ENCODE data around the gene TACSTD2. TPM values are rescaled to one million over a fixed set of nuclear protein-coding genes. Genes with fewer than 3 reads are reported as not detected.
"Not testable (repeated sequence)": the region's sequence is repeated elsewhere in the genome, so short reads cannot be mapped to it uniquely, and the experiment has no call there.

The TACSTD2 gene, protein sequence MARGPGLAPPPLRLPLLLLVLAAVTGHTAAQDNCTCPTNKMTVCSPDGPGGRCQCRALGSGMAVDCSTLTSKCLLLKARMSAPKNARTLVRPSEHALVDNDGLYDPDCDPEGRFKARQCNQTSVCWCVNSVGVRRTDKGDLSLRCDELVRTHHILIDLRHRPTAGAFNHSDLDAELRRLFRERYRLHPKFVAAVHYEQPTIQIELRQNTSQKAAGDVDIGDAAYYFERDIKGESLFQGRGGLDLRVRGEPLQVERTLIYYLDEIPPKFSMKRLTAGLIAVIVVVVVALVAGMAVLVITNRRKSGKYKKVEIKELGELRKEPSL
- 0.52 TPM for total RNA-seq

DNA sequence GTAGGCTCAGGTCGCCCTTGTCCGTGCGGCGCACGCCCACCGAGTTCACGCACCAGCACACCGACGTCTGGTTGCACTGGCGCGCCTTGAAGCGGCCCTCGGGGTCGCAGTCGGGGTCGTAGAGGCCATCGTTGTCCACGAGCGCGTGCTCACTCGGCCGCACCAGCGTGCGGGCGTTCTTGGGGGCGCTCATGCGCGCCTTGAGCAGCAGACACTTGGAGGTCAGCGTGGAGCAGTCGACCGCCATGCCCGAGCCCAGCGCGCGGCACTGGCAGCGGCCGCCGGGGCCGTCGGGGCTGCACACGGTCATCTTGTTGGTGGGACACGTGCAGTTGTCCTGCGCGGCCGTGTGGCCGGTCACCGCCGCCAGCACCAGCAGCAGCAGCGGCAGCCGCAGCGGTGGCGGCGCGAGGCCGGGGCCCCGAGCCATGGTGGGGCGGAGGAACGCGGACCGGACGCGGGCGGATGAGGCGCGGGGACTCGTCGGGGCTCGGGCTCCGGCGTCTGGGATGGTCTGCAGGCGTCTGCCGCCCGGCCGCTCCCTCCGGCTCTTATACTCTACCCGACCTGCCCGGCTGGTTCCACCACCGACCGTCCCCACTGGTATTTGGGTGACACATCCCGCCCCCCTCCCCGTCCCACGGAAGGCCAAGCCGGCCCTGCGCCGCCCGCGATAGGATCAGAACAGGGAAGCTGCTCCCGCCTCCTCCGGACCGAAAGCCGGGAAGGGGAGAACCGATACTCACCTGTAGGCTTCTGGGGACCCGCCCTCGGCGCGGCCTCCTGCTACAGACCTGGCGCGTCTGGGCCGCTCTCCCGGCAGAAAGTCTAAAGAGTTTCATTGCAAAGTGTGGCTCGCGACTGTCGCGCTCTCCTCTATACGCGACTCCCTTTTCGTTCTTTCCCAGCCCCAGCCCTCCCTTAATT is at the start of gene TACSTD2:
Gene TACSTD2, minus strand, starts transcription at position 526 of the 927 bp plus-strand sequence. Its CDS starts 96 bp downstream, at position 430.
- Histone ChIP-seq H3K36me3 (ENCODE audit: control insufficient read depth in 3 of 3, insufficient read depth in 3 of 3, low read length in 3 of 3) (no peaks in the 10 kb centered on the region), H3K27ac (ENCODE audit: low read depth, low read length) (no peak within 1 kb of the TSS), H3K9ac (ENCODE audit: low read depth in 1 of 3, low read length in 3 of 3) (no peak within 1 kb of the TSS), H3K4me1 (ENCODE audit: control insufficient read depth in 3 of 3, insufficient read depth in 3 of 3, low read length in 3 of 3) (peaks cover 0 to 8% (median 4%) of the 10 kb centered on the region in 3 donors), H3K9me3 (ENCODE audit: control insufficient read depth in 3 of 3, low read length in 3 of 3) (no peaks in the 10 kb centered on the region), H3K4me3 (ENCODE audit: low read length in 3 of 3) (peak within 1 kb of the TSS; percentile 30 to 54 (median 44)), H3K27me3 (ENCODE audit: control insufficient read depth in 3 of 3, insufficient read depth in 3 of 3, low read length in 3 of 3) (peaks cover 27 to 38% (median 38%) of the 10 kb centered on the region in 3 donors)

DNA sequence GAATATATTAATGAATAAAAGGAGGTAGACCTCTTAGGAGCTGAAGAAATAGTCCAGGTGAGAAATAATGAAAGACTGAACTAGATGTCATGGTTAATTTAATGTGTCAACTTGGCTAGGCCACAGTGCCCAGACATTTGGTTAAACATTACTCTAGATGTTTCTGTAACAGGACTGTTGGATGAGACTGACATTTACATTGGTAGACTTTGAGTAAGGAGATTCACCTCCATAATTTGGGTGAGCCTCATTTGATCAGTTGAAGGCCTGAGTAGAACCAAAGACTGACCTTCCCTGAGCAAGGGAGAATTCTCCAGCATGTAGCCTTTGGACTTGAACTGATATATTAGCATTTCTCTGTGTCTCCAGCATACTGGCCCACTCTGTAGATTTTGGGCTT is 49.2 kb upstream of the TACSTD2 start:
- Histone ChIP-seq H3K9me3 (ENCODE audit: control insufficient read depth in 3 of 3, low read length in 3 of 3) (no peaks in the 10 kb centered on the region), H3K27me3 (ENCODE audit: control insufficient read depth in 3 of 3, insufficient read depth in 3 of 3, low read length in 3 of 3) (no peaks in the 10 kb centered on the region), H3K27ac (ENCODE audit: low read depth, low read length) (no peak overlapping the region), H3K9ac (ENCODE audit: low read depth in 1 of 3, low read length in 3 of 3) (no peak overlapping the region), H3K4me1 (ENCODE audit: control insufficient read depth in 3 of 3, insufficient read depth in 3 of 3, low read length in 3 of 3) (no peaks in the 10 kb centered on the region), H3K4me3 (ENCODE audit: low read length in 3 of 3) (no peak overlapping the region), H3K36me3 (ENCODE audit: control insufficient read depth in 3 of 3, insufficient read depth in 3 of 3, low read length in 3 of 3) (no peaks in the 10 kb centered on the region)

DNA sequence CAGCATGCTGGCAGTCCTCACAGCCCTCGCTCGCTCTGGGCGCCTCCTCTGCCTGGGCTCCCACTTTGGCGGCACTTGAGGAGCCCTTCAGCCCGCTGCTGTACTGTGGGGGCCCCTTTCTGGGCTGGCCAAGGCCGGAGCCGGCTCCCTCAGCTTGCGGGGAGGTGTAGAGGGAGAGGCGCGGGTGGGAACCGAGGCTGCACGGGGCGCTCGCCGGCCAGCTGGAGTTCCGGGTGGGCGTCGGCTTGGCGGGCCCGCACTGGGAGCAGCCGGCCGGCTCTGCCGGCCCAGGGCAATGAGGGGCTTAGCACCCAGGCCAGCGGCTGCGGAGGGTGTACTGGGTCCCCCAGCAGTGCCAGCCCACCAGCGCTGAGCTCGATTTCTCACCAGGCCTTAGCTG is 46.2 kb upstream of the TACSTD2 start:
- H3K27ac ChIP-seq (ENCODE audit: low read depth, low read length); H3K27me3 ChIP-seq (ENCODE audit: control insufficient read depth in 3 of 3, insufficient read depth in 3 of 3, low read length in 3 of 3); H3K4me3 ChIP-seq (ENCODE audit: low read length in 3 of 3); H3K9me3 ChIP-seq (ENCODE audit: control insufficient read depth in 3 of 3, low read length in 3 of 3); H3K9ac ChIP-seq (ENCODE audit: low read depth in 1 of 3, low read length in 3 of 3); H3K36me3 ChIP-seq (ENCODE audit: control insufficient read depth in 3 of 3, insufficient read depth in 3 of 3, low read length in 3 of 3): not testable (repeated sequence)
- H3K4me1 ChIP-seq (ENCODE audit: control insufficient read depth in 3 of 3, insufficient read depth in 3 of 3, low read length in 3 of 3) = peaks cover 13 to 16% (median 15%) of the 10 kb centered on the region in 3 donors

DNA sequence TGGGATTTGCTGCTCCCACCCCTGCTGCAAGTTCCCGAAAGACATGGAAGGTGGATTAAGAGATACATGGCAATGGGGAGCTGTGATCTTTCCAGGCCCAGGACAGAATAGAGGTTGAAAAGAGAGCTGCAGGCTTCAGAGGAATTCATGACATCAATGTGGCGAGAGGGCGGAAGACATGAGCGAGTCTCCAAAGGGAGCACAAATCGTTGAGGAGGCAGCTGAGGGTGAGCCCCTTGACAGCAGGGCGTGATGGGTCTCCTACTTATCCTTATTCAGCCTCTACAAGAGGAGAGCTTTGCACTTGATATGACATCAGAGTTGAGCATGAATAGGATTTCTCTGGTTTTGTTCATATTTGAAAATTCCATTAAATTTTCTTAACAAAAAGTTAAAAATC is 45.5 kb upstream of the TACSTD2 start:
- no peaks in the 10 kb centered on the region for H3K9me3 ChIP-seq (ENCODE audit: control insufficient read depth in 3 of 3, low read length in 3 of 3)
- H3K4me1 ChIP-seq (ENCODE audit: control insufficient read depth in 3 of 3, insufficient read depth in 3 of 3, low read length in 3 of 3) = peaks cover 14 to 22% (median 15%) of the 10 kb centered on the region in 3 donors
- H3K4me3 ChIP-seq (ENCODE audit: low read length in 3 of 3) = no peak overlapping the region
- no peaks in the 10 kb centered on the region for H3K27me3 ChIP-seq (ENCODE audit: control insufficient read depth in 3 of 3, insufficient read depth in 3 of 3, low read length in 3 of 3)
- no peak overlapping the region for H3K9ac ChIP-seq (ENCODE audit: low read depth in 1 of 3, low read length in 3 of 3)
- no peaks in the 10 kb centered on the region for H3K36me3 ChIP-seq (ENCODE audit: control insufficient read depth in 3 of 3, insufficient read depth in 3 of 3, low read length in 3 of 3)
- H3K27ac ChIP-seq (ENCODE audit: low read depth, low read length) = no peak overlapping the region

DNA sequence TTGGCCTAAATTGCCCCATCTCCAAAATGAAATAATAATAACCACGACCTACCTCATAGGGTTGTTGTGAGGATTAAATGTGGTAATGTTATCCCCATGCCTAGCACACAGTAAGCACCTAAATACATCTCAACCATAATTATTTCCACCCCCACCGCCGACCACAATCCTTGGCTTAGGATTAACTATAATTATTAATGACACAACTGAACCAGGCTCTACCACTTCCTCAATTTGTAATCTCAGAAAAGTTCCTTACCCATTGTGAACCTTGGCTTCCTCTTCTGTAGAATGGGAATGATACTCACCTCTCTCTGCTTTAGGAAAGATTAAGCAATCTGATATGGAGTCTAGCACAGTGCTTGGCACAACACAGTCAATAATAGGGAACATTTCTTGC is 44.3 kb upstream of the TACSTD2 start:
- Histone ChIP-seq H3K9ac (ENCODE audit: low read depth in 1 of 3, low read length in 3 of 3) (no peak overlapping the region), H3K27me3 (ENCODE audit: control insufficient read depth in 3 of 3, insufficient read depth in 3 of 3, low read length in 3 of 3) (no peaks in the 10 kb centered on the region), H3K4me3 (ENCODE audit: low read length in 3 of 3) (no peak overlapping the region), H3K4me1 (ENCODE audit: control insufficient read depth in 3 of 3, insufficient read depth in 3 of 3, low read length in 3 of 3) (peaks cover 14 to 22% (median 15%) of the 10 kb centered on the region in 3 donors), H3K9me3 (ENCODE audit: control insufficient read depth in 3 of 3, low read length in 3 of 3) (no peaks in the 10 kb centered on the region), H3K36me3 (ENCODE audit: control insufficient read depth in 3 of 3, insufficient read depth in 3 of 3, low read length in 3 of 3) (no peaks in the 10 kb centered on the region), H3K27ac (ENCODE audit: low read depth, low read length) (no peak overlapping the region)

DNA sequence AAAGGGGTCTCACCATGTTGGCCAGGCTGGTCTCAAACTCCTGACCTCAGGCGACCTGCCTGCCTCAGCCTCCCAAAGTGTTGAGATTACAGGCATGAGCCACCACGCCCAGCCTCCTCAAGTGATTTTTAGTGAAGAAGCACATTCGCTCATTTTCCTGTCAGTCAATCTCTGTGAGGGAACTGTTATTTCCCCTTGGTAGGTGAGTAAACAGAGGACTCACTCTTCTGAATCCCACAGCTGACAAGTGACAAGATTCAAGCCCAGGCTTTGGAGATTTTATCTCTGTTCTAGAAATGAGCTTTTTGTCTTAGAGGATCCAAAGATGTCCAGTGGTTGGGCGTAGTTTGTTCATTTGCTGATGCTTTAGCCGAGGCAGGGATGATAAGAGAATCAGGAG is 43.9 kb upstream of the TACSTD2 start:
- no peaks in the 10 kb centered on the region for H3K9me3 ChIP-seq (ENCODE audit: control insufficient read depth in 3 of 3, low read length in 3 of 3)
- no peak overlapping the region for H3K27ac ChIP-seq (ENCODE audit: low read depth, low read length)
- no peaks in the 10 kb centered on the region for H3K27me3 ChIP-seq (ENCODE audit: control insufficient read depth in 3 of 3, insufficient read depth in 3 of 3, low read length in 3 of 3)
- no peak overlapping the region for H3K9ac ChIP-seq (ENCODE audit: low read depth in 1 of 3, low read length in 3 of 3)
- H3K4me1 ChIP-seq (ENCODE audit: control insufficient read depth in 3 of 3, insufficient read depth in 3 of 3, low read length in 3 of 3) = peaks cover 14 to 22% (median 15%) of the 10 kb centered on the region in 3 donors
- H3K36me3 ChIP-seq (ENCODE audit: control insufficient read depth in 3 of 3, insufficient read depth in 3 of 3, low read length in 3 of 3) = no peaks in the 10 kb centered on the region
- no peak overlapping the region for H3K4me3 ChIP-seq (ENCODE audit: low read length in 3 of 3)

DNA sequence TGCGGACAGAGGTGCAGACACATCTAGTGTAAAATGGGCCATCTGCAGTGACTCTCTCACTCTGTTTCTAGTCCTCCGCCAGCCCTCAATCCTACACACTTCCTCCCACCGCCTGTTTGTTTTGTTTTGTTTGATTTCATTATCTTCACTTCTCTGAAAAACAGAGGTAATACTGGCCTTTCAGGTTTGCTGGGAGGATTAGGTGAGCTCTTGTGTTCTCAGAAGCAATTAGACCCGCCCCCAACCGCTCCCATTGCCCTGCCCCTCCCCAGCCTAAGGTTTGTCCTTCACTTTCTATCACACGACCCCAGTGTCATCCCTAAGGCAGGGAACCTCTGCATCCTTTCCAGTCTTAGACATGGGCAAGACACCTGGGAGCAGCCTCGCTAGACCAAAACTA is 43.2 kb upstream of the TACSTD2 start:
- no peaks in the 10 kb centered on the region for H3K36me3 ChIP-seq (ENCODE audit: control insufficient read depth in 3 of 3, insufficient read depth in 3 of 3, low read length in 3 of 3)
- no peaks in the 10 kb centered on the region for H3K27me3 ChIP-seq (ENCODE audit: control insufficient read depth in 3 of 3, insufficient read depth in 3 of 3, low read length in 3 of 3)
- no peak overlapping the region for H3K27ac ChIP-seq (ENCODE audit: low read depth, low read length)
- no peak overlapping the region for H3K4me3 ChIP-seq (ENCODE audit: low read length in 3 of 3)
- no peaks in the 10 kb centered on the region for H3K9me3 ChIP-seq (ENCODE audit: control insufficient read depth in 3 of 3, low read length in 3 of 3)
- H3K9ac ChIP-seq (ENCODE audit: low read depth in 1 of 3, low read length in 3 of 3) = no peak overlapping the region
- H3K4me1 ChIP-seq (ENCODE audit: control insufficient read depth in 3 of 3, insufficient read depth in 3 of 3, low read length in 3 of 3) = peaks cover 14 to 22% (median 15%) of the 10 kb centered on the region in 3 donors

DNA sequence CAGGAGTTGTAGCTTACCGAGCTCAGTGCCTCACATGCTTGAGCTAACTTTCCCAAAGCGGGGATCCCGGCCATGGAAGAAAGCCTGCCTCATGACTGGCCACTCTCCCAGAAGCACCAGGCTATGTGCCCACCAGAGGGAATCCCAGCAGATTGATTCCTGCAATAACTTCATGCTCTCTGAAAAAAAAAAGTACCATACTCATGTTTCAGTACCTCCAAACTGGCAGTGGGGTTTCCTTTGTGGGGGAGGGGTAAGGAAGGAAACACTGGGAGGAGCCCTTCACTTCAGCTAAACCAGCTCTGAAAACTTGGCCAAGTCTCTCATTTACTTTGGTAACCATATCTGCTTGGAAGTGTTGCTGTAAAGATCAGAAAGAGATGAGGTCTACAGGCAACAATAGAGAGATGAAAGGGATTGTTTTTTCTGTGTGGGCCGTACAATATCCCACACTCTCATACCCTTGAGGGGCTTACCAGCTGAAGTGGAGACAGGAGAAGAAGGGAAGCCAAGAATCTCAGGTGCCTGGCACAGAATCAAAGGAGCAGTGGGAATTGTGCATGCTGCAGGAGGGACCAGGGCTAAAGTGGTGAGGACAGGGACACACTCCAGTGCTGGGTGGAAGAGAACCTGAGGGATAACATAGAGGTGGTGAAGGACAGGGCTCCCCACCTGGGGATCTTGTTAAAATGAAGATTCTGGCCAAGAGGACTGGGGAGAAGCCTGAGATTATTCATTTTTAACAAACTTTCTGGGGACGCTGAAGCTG is 42.4 kb upstream of the TACSTD2 start:
- Histone ChIP-seq H3K36me3 (ENCODE audit: control insufficient read depth in 3 of 3, insufficient read depth in 3 of 3, low read length in 3 of 3) (no peaks in the 10 kb centered on the region), H3K4me3 (ENCODE audit: low read length in 3 of 3) (no peak overlapping the region), H3K9me3 (ENCODE audit: control insufficient read depth in 3 of 3, low read length in 3 of 3) (no peaks in the 10 kb centered on the region), H3K27ac (ENCODE audit: low read depth, low read length) (peak overlapping the region; percentile 34), H3K4me1 (ENCODE audit: control insufficient read depth in 3 of 3, insufficient read depth in 3 of 3, low read length in 3 of 3) (peaks cover 14 to 22% (median 15%) of the 10 kb centered on the region in 3 donors), H3K27me3 (ENCODE audit: control insufficient read depth in 3 of 3, insufficient read depth in 3 of 3, low read length in 3 of 3) (no peaks in the 10 kb centered on the region), H3K9ac (ENCODE audit: low read depth in 1 of 3, low read length in 3 of 3) (no peak overlapping the region)

DNA sequence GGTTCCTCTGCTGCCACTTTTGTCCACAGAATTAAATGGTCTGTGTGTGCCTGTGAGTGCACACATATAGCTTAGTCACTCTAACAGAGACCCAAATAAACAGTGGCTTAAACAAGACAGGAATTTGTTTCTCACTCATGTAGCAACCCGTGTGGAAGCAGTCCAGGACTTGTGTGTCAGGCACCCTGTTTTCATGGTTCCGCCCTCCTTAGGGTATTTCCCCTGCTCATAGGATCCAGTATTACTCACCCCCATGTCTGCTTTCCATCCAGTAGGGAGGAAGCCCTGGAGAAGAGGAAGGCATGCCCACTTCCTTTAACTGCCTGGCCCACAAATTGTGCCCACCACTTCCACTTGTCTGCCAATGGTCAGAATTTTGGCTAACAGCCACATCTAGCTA is 41.3 kb upstream of the TACSTD2 start:
- Histone ChIP-seq H3K36me3 (ENCODE audit: control insufficient read depth in 3 of 3, insufficient read depth in 3 of 3, low read length in 3 of 3) (no peaks in the 10 kb centered on the region), H3K4me1 (ENCODE audit: control insufficient read depth in 3 of 3, insufficient read depth in 3 of 3, low read length in 3 of 3) (peaks cover 14 to 22% (median 15%) of the 10 kb centered on the region in 3 donors), H3K27me3 (ENCODE audit: control insufficient read depth in 3 of 3, insufficient read depth in 3 of 3, low read length in 3 of 3) (no peaks in the 10 kb centered on the region), H3K27ac (ENCODE audit: low read depth, low read length) (peak overlapping the region; percentile 34), H3K4me3 (ENCODE audit: low read length in 3 of 3) (no peak overlapping the region), H3K9me3 (ENCODE audit: control insufficient read depth in 3 of 3, low read length in 3 of 3) (no peaks in the 10 kb centered on the region), H3K9ac (ENCODE audit: low read depth in 1 of 3, low read length in 3 of 3) (peak overlapping the region in 1 of 3 donors; percentile 10)

Measured in skeletal muscle tissue (tissue), 4 donors.